CD14-positive monocyte (primary cell): ENCODE data around the gene CDC42EP2. TPM values are rescaled to one million over a fixed set of nuclear protein-coding genes. Genes with fewer than 3 reads are reported as not detected.

ENCODE experiments used
- DNase-seq, 3 donors: peaks; one replicate each; pipeline ENCODE4 v3.0.0-alpha.2; 2011 to 2022
- H2AFZ ChIP-seq: 2 replicates; pipeline ENCODE4 v1.6.0; 2012; ENCODE audit warnings: mild to moderate bottlenecking, low read depth, low read length, inconsistent platforms; ENCODE audit not compliant: insufficient read depth, poor library complexity, severe bottlenecking
- H3K27ac ChIP-seq, 2 donors: 1 replicate in 1 of 2; 2 replicates in 1 of 2; pipeline ENCODE4 v1.5.1; 2012 to 2013; ENCODE audit warnings: low read length in 2 of 2, control low read depth in 1 of 2, inconsistent platforms in 1 of 2, low read depth in 1 of 2, mild to moderate bottlenecking in 1 of 2
- H3K27me3 ChIP-seq, 2 donors: one replicate each; pipeline versions ENCODE4 v1.6.0 to v1.6.1; 2011 to 2013; ENCODE audit warnings: low read length in 2 of 2; ENCODE audit not compliant: control insufficient read depth in 2 of 2, insufficient read depth in 2 of 2
- H3K36me3 ChIP-seq, 2 donors: replicated peaks in 1 of 2; 1 replicate in 1 of 2; 2 replicates in 1 of 2; pipeline versions ENCODE4 v1.5.1 to v1.6.1; 2012 to 2013; ENCODE audit warnings: low read length in 2 of 2, control low read depth in 1 of 2, inconsistent platforms in 1 of 2, mild to moderate bottlenecking in 1 of 2; ENCODE audit not compliant: insufficient read depth in 2 of 2, control insufficient read depth in 1 of 2
- H3K4me1 ChIP-seq, 2 donors: 1 replicate in 1 of 2; 2 replicates in 1 of 2; pipeline versions ENCODE4 v1.5.1 to v1.6.1; 2012 to 2013; ENCODE audit warnings: low read length in 2 of 2, control low read depth in 1 of 2, inconsistent platforms in 1 of 2, mild to moderate bottlenecking in 1 of 2, moderate library complexity in 1 of 2; ENCODE audit not compliant: insufficient read depth in 2 of 2, control insufficient read depth in 1 of 2
- H3K4me2 ChIP-seq: replicated peaks from 2 replicates; pipeline ENCODE3; 2012; ENCODE audit warnings: low read length, moderate library complexity, mild to moderate bottlenecking; ENCODE audit not compliant: poor library complexity, severe bottlenecking; ENCODE audit errors: extremely low read depth
- H3K4me3 ChIP-seq, 3 experiments: fragments of 200-600 bp in 1 of 3; sonication (generic) in 1 of 3; replicated peaks in 1 of 3; 1 replicate in 2 of 3; 2 replicates in 1 of 3; pipeline ENCODE4 v1.5.1; 2011 to 2013; ENCODE audit warnings: low read length in 3 of 3, mild to moderate bottlenecking in 3 of 3, control low read depth in 2 of 3, low read depth in 2 of 3, inconsistent platforms in 1 of 3, moderate library complexity in 1 of 3
- H3K79me2 ChIP-seq: 2 replicates; pipeline ENCODE4 v1.6.0; 2012; ENCODE audit warnings: mild to moderate bottlenecking, control low read depth, inconsistent platforms, low read length, moderate library complexity; ENCODE audit not compliant: insufficient read depth
- H3K9ac ChIP-seq: 2 replicates; pipeline ENCODE4 v1.6.0; 2017; ENCODE audit warnings: low read length, mild to moderate bottlenecking; ENCODE audit not compliant: insufficient read depth, poor library complexity, severe bottlenecking
- H3K9me3 ChIP-seq, 2 donors: replicated peaks in 1 of 2; 1 replicate in 1 of 2; 2 replicates in 1 of 2; pipeline versions ENCODE4 v1.5.1 to v1.6.1; 2012 to 2013; ENCODE audit warnings: low read length in 2 of 2, control low read depth in 1 of 2; ENCODE audit not compliant: control insufficient read depth in 1 of 2, insufficient read depth in 1 of 2
- H4K20me1 ChIP-seq: 2 replicates; pipeline ENCODE4 v1.6.0; 2012; ENCODE audit warnings: mild to moderate bottlenecking, low read length, control low read depth, moderate library complexity; ENCODE audit not compliant: insufficient read depth
- H3K27ac Mint-ChIP-seq, 7 donors: one replicate each; pipeline ENCODE4 v1.8.0; 2020; ENCODE audit warnings: mild to moderate bottlenecking in 7 of 7, mixed read lengths in 7 of 7, moderate library complexity in 6 of 7, inconsistent platforms in 2 of 7
- H3K27me3 Mint-ChIP-seq, 3 donors: one replicate each; pipeline ENCODE4 v1.8.0; 2021 to 2022; ENCODE audit warnings: low read depth in 3 of 3, mild to moderate bottlenecking in 3 of 3, mixed read lengths in 3 of 3, moderate library complexity in 3 of 3, inconsistent platforms in 1 of 3
- H3K36me3 Mint-ChIP-seq, 2 donors: one replicate each; pipeline ENCODE4 v1.8.0; 2020; ENCODE audit warnings: mixed read lengths in 2 of 2, inconsistent platforms in 1 of 2, mild to moderate bottlenecking in 1 of 2
- H3K4me1 Mint-ChIP-seq: one replicate; pipeline ENCODE4 v1.8.0; 2020; ENCODE audit warnings: mild to moderate bottlenecking, mixed read lengths
- H3K4me3 Mint-ChIP-seq, 2 donors: one replicate each; pipeline ENCODE4 v1.8.0; 2020; ENCODE audit warnings: mild to moderate bottlenecking in 2 of 2, mixed read lengths in 2 of 2, moderate library complexity in 1 of 2
- H3K9me3 Mint-ChIP-seq, 7 donors: one replicate each; pipeline ENCODE4 v1.8.0; 2020 to 2022; ENCODE audit warnings: mixed read lengths in 7 of 7, mild to moderate bottlenecking in 6 of 7, moderate library complexity in 6 of 7, inconsistent platforms in 2 of 7
- WGBS: methylation state at CpG from one replicate; pipeline ENCODE4 v1.1.5; 2013; ENCODE audit warnings: missing lambda C conversion rate; ENCODE audit not compliant: insufficient coverage; 5-methylcytosine and 5-hydroxymethylcytosine counted together
- intact Hi-C, 2 donors: fragments of 100-400 bp; cut with micrococcal nuclease; formaldehyde crosslinking; loops; one replicate each; pipeline versions ENCODE4 v1.15.0 to v1.15.1; 2023
- polyA plus RNA-seq, 3 donors: library from polyadenylated mRNA; depleted of rRNA in 1 of 3; unstranded in 2 of 3; stranded (reverse) in 1 of 3; fragments of 300-500 nt in 2 of 3; fragments of >200 nt in 1 of 3; fragmentation: Illumina TruSeq in 2 of 3; gene quantifications; 1 replicate in 2 of 3; 2 replicates in 1 of 3; pipeline ENCODE4 v1.2.3, GENCODE V29; 2012 to 2021
- TF ChIP-seq, protein P1 (sequence below): fragments of 200-600 bp; IDR thresholded peaks from one replicate; pipeline ENCODE4 v1.8.0; 2022; ENCODE audit warnings: antibody characterized with exemption, mild to moderate bottlenecking

The CDC42EP2 gene
- polyA plus RNA-seq, 3 donors = 5.4 to 15.6 (median 10.1) TPM

DNA sequence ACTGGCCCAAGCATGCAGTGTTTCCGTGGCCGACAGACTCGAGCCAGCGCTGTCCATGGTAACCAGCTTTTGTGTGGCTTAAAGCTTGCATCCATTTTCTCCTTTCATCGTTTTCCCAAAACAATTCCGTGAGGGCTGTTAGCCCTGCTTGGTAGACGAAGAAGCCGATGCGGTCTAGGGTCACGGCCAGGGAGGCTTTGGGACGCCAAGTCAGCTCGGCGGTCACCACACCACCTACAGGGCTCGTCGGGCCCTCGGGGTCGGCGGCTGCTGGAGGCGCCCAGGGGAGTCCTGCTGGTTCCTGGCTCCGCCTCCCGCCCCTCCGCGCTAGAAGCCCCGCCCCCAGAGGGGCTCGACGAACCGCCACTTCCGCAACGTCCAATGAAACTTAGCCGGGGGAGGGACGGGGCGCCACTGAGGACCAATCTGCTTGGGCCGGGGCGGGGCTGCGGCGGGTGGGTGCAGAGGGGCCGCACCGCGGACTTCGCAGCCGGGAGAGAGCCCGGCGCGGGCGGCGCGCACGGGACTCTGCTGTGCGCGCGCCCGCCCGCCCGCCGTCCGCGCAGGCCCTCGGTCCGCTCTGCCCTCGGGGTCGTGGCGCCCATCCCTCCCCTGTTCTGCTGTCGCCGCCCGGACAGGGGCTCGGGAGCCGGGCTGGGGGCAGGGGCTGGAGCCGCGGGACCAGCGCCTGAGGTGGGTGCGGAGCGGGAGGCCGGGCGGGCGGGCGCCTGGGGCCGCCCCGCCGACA is 39.8 kb downstream of the CDC42EP2 start, which contains the start of gene TIGD3:
Gene TIGD3, plus strand, starts transcription at position 487 of the 748 bp plus-strand sequence. CDS start 1,058 bp downstream, outside the sequence.
- DNase-seq = peak; percentile 87 to 90 (median 89)
- Histone ChIP-seq H4K20me1 (peaks cover 7% of the 10 kb centered on the region), H3K9me3 (no peaks in the 10 kb centered on the region), H3K4me3 (peak within 1 kb of the TSS; percentile 46 to 80 (median 75)), H3K9ac (peak within 1 kb of the TSS; percentile 64), H3K4me1 (peaks cover 15 to 23% of the 10 kb centered on the region in 2 donors), H3K27me3 (peaks cover 0 to 14% of the 10 kb centered on the region in 2 donors), H3K4me2 (peak within 1 kb of the TSS; percentile 94), H3K27ac (no peak within 1 kb of the TSS), H3K36me3 (peaks cover 31 to 33% of the 10 kb centered on the region in 2 donors), H3K79me2 (no peaks in the 10 kb centered on the region), H2AFZ (peak within 1 kb of the TSS; percentile 76)
- H3K4me3 Mint-ChIP-seq = peak within 1 kb of the TSS; percentile 86 to 93
- no peaks in the 10 kb centered on the region for H3K9me3 Mint-ChIP-seq
- WGBS = under 1% methylated on average over 79 of the region's 79 CpGs
- intact Hi-C loops = no loop called here
- peaks cover 6 to 18% (median 10%) of the 10 kb centered on the region in 3 donors for H3K27me3 Mint-ChIP-seq
- H3K4me1 Mint-ChIP-seq = peaks cover 20% of the 10 kb centered on the region
- TF ChIP-seq, protein P1, sequence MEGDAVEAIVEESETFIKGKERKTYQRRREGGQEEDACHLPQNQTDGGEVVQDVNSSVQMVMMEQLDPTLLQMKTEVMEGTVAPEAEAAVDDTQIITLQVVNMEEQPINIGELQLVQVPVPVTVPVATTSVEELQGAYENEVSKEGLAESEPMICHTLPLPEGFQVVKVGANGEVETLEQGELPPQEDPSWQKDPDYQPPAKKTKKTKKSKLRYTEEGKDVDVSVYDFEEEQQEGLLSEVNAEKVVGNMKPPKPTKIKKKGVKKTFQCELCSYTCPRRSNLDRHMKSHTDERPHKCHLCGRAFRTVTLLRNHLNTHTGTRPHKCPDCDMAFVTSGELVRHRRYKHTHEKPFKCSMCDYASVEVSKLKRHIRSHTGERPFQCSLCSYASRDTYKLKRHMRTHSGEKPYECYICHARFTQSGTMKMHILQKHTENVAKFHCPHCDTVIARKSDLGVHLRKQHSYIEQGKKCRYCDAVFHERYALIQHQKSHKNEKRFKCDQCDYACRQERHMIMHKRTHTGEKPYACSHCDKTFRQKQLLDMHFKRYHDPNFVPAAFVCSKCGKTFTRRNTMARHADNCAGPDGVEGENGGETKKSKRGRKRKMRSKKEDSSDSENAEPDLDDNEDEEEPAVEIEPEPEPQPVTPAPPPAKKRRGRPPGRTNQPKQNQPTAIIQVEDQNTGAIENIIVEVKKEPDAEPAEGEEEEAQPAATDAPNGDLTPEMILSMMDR = no peak
- H3K27ac Mint-ChIP-seq = peak within 1 kb of the TSS in 5 of 7 donors; percentile 61 to 75 (median 69)
- H3K36me3 Mint-ChIP-seq = peaks cover 23 to 31% of the 10 kb centered on the region in 2 donors

DNA sequence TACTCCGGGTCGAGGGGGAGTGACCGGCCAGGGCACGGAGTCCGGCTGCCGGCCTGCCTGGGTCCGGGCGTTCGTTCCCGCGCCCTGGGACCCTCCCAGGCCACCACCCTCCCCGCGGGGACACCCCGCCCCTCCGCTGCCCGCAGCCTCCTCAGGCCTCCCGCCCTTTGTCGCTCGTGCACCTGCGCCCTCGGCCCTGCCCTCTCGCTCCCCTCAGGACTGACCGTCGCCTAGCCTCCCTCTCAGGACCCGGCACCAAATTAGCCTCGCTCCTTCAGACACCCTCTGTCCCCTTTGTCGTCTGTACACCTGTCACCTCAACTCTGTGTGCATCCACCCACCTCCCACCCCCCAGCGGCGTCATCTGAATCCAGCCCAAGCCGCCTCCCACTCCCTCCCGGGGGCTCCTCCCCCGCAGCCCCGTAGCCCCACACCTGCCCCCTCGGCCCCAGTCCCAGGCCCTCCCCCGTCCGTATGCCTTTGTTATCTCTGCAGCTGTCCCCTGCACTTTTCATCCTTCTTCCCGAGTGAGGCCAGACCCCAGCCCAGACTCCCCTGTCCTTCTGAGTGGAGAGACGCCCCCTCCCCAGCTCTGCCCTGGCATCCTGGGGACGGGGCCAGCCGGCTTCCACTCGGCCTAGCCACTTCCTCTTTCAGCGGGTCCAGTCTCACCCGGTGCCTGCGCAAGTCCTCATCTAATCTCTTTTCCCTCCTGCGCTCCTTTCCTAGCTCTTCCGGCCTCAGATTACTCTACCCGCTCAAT is 40.5 kb downstream of the CDC42EP2 start:
- H3K4me1 Mint-ChIP-seq = peaks cover 20% of the 10 kb centered on the region
- H3K36me3 Mint-ChIP-seq = peaks cover 17 to 23% of the 10 kb centered on the region in 2 donors
- Histone ChIP-seq H3K27ac (no peak overlapping the region), H3K36me3 (peaks cover 24 to 25% of the 10 kb centered on the region in 2 donors), H3K79me2 (no peaks in the 10 kb centered on the region), H3K27me3 (peaks cover 0 to 14% of the 10 kb centered on the region in 2 donors), H3K4me2 (peak overlapping the region; percentile 94), H2AFZ (peak overlapping the region; percentile 76), H4K20me1 (peaks cover 7% of the 10 kb centered on the region), H3K4me1 (peaks cover 15 to 23% of the 10 kb centered on the region in 2 donors), H3K9ac (peak overlapping the region; percentile 64), H3K9me3 (no peaks in the 10 kb centered on the region), H3K4me3 (peak overlapping the region; percentile 46 to 80 (median 75))
- intact Hi-C loops = no loop called here
- WGBS = under 1% methylated on average over 47 of the region's 47 CpGs
- TF ChIP-seq, protein P1 = no peak
- peak overlapping the region in 5 of 7 donors; percentile 40 to 75 (median 61) for H3K27ac Mint-ChIP-seq
- H3K4me3 Mint-ChIP-seq = peak overlapping the region; percentile 86 to 93
- DNase-seq = peak; percentile 43 to 68 (median 62)
- no peaks in the 10 kb centered on the region for H3K9me3 Mint-ChIP-seq
- H3K27me3 Mint-ChIP-seq = peaks cover 6 to 18% (median 13%) of the 10 kb centered on the region in 3 donors
